Measurements from ENCODE around the gene ZNF365.
A peak's percentile ranks its signal among the peaks of the same experiment; 100 is the strongest.
"Not testable (repeated sequence)": the region's sequence is repeated elsewhere in the genome, so short reads cannot be mapped to it uniquely, and the experiment has no call there.

The ZNF365 gene

GRCh38 chr10:62378877-62379276 lies 4.7 kb downstream of the ZNF365 start:
- not testable (repeated sequence) for DNase-seq

DNA sequence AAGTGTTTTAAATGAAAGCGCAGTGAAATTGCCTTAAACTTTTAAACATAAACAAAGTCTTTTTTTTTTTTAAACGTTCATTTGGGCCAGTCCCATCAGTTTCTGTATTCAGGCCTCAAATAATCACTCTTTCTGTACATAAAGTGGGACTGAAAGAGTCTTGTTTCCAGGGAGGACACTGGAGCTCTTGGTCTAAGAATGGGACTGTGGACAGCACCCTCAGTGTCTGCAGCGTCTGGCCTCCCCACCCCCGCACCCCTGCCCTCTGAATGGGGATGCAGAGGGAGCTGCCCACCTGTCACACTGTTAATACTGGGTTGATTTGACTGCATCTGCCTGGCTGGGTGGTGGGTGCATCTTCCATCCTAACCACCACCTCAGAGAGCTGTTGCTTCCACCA lies 5.2 kb downstream of the ZNF365 start:
- DNase-seq: no peak

GRCh38 chr10:62380016-62380415 lies 5.8 kb downstream of the ZNF365 start:
- DNase-seq: no peak

GRCh38 chr10:62381385-62382102 lies 7.4 kb downstream of the ZNF365 start:
- DNase-seq: no peak

DNA sequence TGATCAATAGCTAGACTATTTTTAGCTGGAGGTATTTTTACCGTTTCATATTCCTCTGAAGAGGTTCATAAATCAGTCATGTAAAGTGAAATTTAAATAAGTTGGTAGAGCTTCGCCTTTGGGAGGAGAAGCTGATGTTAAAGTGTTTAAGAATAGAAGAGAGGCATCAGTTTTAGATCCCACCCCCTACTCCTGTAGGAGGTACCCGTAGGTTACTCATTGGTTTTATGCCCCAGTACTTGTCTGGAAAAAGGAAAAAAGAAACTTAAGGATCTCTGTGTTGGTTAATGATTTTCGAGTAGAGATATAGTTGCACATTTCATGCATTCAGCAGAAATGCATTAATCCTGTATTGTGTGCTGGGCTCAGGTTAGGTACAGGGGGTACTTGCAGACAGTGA lies 8.7 kb downstream of the ZNF365 start:
- no peak for DNase-seq

DNA sequence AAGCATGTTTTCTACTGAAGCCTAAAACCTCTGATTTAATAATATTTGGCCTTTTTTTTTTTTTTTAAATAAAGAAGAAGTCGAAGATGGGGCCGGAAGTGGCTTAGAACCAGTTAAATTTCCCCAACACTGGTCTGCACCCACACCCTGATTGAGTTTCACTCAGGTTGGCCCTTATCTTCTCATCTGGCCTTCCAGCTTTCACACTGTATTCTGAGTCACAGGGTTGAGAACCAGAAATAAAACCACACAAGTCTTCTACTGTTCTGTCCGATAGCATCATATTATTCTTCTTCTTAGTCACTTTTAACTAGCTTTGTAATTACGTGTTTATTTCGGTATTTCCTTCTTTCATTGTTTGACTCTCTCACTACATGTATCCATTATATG lies 9.9 kb downstream of the ZNF365 start:
- DNase-seq: peak; percentile 59

GRCh38 chr10:62384447-62385081 lies 10.4 kb downstream of the ZNF365 start:
- DNase-seq: no peak

GRCh38 chr10:62386356-62387320 lies 12.5 kb downstream of the ZNF365 start:
- DNase-seq: no peak

- no peak for DNase-seq
Observed at GRCh38 chr10:62388328-62388727, 14.2 kb downstream of the ZNF365 start.

DNA sequence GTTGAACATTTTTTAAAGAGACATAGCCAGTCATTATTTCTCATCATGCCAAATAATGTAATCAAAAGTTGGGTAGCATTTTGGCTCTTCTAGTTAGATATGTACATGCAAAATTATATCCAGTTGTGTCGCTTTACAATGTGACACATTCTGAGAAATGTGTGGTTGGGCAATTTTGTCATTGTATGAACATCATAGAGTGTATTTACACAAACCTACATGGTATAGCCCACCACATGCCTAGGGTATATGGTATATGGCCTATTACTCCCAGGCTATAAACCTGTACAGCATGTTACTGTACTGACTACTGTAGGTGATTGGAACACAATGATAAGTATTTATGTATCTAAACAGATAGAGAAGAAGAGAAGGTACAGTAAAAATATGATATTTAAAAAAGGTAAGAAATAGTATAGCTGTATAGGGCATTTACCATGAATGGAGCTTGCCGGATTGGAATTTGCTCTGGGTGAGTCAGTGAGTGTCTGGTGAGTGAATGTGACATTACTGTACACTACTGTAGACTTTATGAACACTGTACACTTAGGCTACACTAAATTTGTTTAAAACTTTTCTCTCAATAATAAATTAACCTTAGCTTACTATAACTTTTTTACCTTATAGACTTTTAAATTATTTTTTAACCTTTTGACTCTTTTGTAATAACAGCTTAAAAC lies 16.5 kb downstream of the ZNF365 start:
- DNase-seq: no peak

GRCh38 chr10:62393237-62393636 lies 19.1 kb downstream of the ZNF365 start:
- DNase-seq: no peak

DNA sequence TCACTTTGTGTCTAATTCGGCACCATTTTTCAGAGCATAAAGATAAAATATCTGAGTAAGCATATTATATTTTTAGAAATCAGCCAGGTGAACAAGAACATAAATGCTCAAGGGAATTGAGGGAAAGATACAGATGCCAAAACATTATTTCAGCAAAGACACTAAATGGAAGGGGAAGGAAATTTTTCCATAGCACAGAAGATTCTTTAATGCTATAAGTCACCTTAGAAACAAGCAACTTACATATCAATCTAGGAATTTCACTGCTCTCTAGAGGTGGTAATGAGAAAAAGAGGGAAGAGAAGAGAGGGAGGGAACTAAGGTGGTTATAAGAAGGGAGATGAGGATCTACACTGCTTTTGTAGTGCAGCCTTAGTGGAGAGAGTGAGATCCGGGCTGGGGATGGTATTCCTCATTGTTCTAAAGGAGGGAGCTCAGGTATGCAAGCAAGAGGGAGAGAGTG lies 20.4 kb downstream of the ZNF365 start:
- no peak for DNase-seq

DNA sequence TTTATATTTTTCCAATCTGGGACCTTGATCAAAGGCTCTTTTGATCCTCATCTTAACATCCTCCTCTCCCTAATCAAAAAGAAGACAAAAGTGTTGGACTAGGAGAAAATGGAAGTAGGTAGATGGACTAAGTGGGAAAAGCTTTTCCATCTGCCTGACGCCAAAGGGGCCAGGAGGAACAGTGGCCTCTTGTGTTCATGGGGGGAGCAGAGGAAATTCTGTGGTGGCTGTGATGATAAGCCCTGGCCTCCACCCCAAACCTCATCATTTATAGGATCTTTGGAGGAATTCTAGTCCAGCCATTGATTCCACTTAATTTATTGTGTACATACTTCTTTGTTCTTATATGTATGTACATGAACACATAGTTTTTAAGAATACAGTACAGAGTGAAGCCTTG lies 21.7 kb downstream of the ZNF365 start:
- no peak for DNase-seq

- DNase-seq: no peak
Observed at GRCh38 chr10:62396864-62397263, 22.7 kb downstream of the ZNF365 start.

- DNase-seq: no peak
Observed at GRCh38 chr10:62399211-62399610, 25.0 kb downstream of the ZNF365 start.

- DNase-seq: no peak
Observed at GRCh38 chr10:62402508-62402907, 28.3 kb downstream of the ZNF365 start.

DNA sequence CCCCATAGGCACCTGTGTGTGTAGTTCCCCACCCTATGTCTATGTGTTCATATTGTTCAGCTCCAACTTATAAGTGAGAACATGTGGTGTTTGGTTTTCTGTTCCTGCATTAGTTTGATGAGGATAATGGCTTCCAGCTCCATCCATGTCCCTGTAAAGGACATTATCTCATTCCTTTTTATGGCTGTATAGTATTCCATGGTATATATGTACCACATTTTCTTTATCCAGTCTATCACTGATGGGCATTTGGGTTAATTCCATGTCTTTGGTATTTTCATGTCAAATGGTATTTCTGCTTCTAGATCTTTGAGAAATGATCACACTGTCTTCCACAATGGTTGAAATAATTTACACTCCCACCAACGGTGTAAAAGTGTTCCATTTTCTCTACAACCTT lies 36.4 kb downstream of the ZNF365 start:
- DNase-seq: not testable (repeated sequence)

GRCh38 chr10:62410934-62411333 lies 36.8 kb downstream of the ZNF365 start:
- not testable (repeated sequence) for DNase-seq

DNA sequence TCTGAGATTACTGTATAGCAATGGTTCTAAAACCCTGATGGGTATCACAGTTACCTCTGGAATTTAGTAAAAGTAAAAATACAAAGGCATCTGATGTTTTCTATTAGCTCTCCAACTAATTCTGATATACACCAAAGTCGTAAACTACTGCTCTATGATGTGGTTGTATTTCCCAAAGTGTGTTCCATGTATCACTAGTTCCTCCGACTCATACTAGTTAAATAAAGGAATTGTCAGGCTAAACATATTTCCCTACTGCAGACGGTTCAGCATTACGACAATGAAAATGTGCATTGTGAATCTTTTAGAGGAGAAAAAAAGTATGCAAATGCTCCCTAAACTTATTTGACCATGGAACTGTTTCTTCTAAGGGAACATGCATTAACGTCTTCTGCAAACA lies 38.9 kb downstream of the ZNF365 start:
- DNase-seq: no peak

DNA sequence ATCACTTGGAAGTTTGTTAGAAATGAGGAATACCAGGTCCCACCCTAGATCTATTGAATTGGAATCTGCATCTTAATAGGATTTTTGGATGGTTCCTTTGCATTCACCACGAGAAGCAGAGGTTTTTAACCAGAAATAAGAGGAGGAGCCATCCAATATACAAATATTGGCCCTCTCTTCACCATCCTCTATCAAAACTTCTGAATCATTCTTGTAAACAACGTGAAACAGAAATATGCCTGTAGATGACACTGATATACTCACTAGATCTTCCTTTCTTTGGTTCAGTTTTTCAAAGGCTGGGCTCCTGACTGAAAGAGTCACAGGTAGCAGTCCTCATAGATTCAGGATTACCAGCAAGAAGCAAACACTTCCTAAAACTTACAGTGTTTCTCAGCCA lies 39.5 kb downstream of the ZNF365 start:
- no peak for DNase-seq

- DNase-seq: no peak
Observed at GRCh38 chr10:62414359-62414758, 40.2 kb downstream of the ZNF365 start.

- DNase-seq: no peak
Observed at GRCh38 chr10:62422068-62422590, 48.0 kb downstream of the ZNF365 start.

GRCh38 chr10:62424026-62424425 lies 49.9 kb downstream of the ZNF365 start:
- DNase-seq: no peak
